Loucy (cell line): Measurements from ENCODE around the gene FREM3.

Experiments used
- CTCF ChIP-seq: fragments of 200-600 bp; sonication (generic); conservative IDR thresholded peaks from 2 replicates; pipeline ENCODE4 v1.5.1; 2014; ENCODE audit warnings: mild to moderate bottlenecking, antibody characterized with exemption, low read length
- EZH2phosphoT487 ChIP-seq: fragments of 200-600 bp; IDR thresholded peaks from 2 replicates; pipeline ENCODE4 v1.6.1; 2018; ENCODE audit warnings: antibody characterized with exemption, mild to moderate bottlenecking, moderate library complexity, borderline replicate concordance

- TF ChIP-seq CTCF, result no peak
- TF ChIP-seq EZH2phosphoT487, result no peak
These were observed 125.1 kb downstream of the FREM3 start for GRCh38 chr4:143575331-143575730.
